Astrocyte (in vitro differentiated cells and primary cell): Measurements from ENCODE around the gene NUP62. TPM values are rescaled to one million over a fixed set of nuclear protein-coding genes. Genes with fewer than 3 reads are reported as not detected.
A peak's percentile ranks its signal among the peaks of the same experiment; 100 is the strongest.

ENCODE experiments used
- DNase-seq: peaks from one replicate; pipeline ENCODE4 v3.0.0-alpha.2; 2010; ENCODE audit warnings: low read depth
- FAIRE-seq: peaks from 2 replicates; lab custom pipeline; 2011; peaks lifted over from hg19 to GRCh38; lab: Jason Lieb, UNC
- H2AFZ ChIP-seq: 2 replicates; pipeline ENCODE4 v1.6.0; 2012; ENCODE audit warnings: low read depth, low read length, inconsistent platforms
- H3K27ac ChIP-seq: 2 replicates; pipeline ENCODE4 v1.5.1; 2011; ENCODE audit warnings: low read depth, low read length, inconsistent platforms
- H3K27me3 ChIP-seq: 2 replicates; pipeline ENCODE4 v1.6.0; 2011; ENCODE audit warnings: low read length, inconsistent platforms; ENCODE audit not compliant: insufficient read depth
- H3K36me3 ChIP-seq: 2 replicates; pipeline ENCODE4 v1.5.1; 2011; ENCODE audit warnings: low read length, inconsistent platforms; ENCODE audit not compliant: insufficient read depth
- H3K4me1 ChIP-seq: 2 replicates; pipeline ENCODE4 v1.5.1; 2011; ENCODE audit warnings: low read length, inconsistent platforms; ENCODE audit not compliant: insufficient read depth
- H3K4me2 ChIP-seq: 2 replicates; pipeline ENCODE4 v1.6.0; 2012; ENCODE audit warnings: low read length, inconsistent platforms
- H3K4me3 ChIP-seq: 2 replicates; pipeline ENCODE4 v1.5.1; 2011; ENCODE audit warnings: low read depth, mild to moderate bottlenecking, low read length, inconsistent platforms; ENCODE audit not compliant: insufficient read depth
- H3K79me2 ChIP-seq: 2 replicates; pipeline ENCODE4 v1.6.0; 2012; ENCODE audit warnings: mild to moderate bottlenecking, low read length, inconsistent platforms; ENCODE audit not compliant: insufficient read depth
- H3K9ac ChIP-seq: 2 replicates; pipeline ENCODE4 v1.6.0; 2012; ENCODE audit warnings: mild to moderate bottlenecking, low read length, inconsistent platforms
- H3K9me3 ChIP-seq: 2 replicates; pipeline ENCODE4 v1.5.1; 2012; ENCODE audit warnings: low read depth, mild to moderate bottlenecking, low read length, inconsistent platforms; ENCODE audit not compliant: insufficient read depth
- H4K20me1 ChIP-seq: 2 replicates; pipeline ENCODE4 v1.6.0; 2012; ENCODE audit warnings: low read length, inconsistent platforms; ENCODE audit not compliant: insufficient read depth
- H3K27ac Mint-ChIP-seq: one replicate; pipeline ENCODE4 v1.8.0; 2021; ENCODE audit warnings: mild to moderate bottlenecking, mixed read lengths; ENCODE audit not compliant: unreplicated experiment
- H3K27me3 Mint-ChIP-seq: one replicate; pipeline ENCODE4 v1.8.0; 2021; ENCODE audit warnings: low read depth, mixed read lengths; ENCODE audit not compliant: unreplicated experiment
- H3K36me3 Mint-ChIP-seq: one replicate; pipeline ENCODE4 v1.8.0; 2021; ENCODE audit warnings: low read depth, mixed read lengths; ENCODE audit not compliant: unreplicated experiment
- H3K4me1 Mint-ChIP-seq: one replicate; pipeline ENCODE4 v1.8.0; 2021; ENCODE audit warnings: low read depth, mixed read lengths; ENCODE audit not compliant: unreplicated experiment
- H3K4me3 Mint-ChIP-seq: one replicate; pipeline ENCODE4 v1.8.0; 2021; ENCODE audit warnings: mild to moderate bottlenecking, moderate library complexity, mixed read lengths; ENCODE audit not compliant: unreplicated experiment
- H3K9me3 Mint-ChIP-seq: one replicate; pipeline ENCODE4 v1.8.0; 2021; ENCODE audit warnings: mild to moderate bottlenecking, mixed read lengths; ENCODE audit not compliant: unreplicated experiment
- CTCF ChIP-seq: IDR thresholded peaks from 2 replicates; pipeline ENCODE4 v1.5.1; 2011; ENCODE audit warnings: low read depth, mild to moderate bottlenecking, inconsistent platforms, low read length, moderate library complexity; ENCODE audit not compliant: insufficient read depth
- EZH2 ChIP-seq: IDR thresholded peaks from 2 replicates; pipeline ENCODE4 v1.6.1; 2012; ENCODE audit warnings: mild to moderate bottlenecking, low read length, inconsistent platforms; ENCODE audit not compliant: insufficient read depth
- total RNA-seq: library from RNA; stranded (reverse); gene quantifications from 2 replicates; pipeline ENCODE4 v1.2.1, GENCODE V29; 2021

NUP62 gene
- total RNA-seq, 1 donor from 2014 or later = 49.5 TPM

- H3K27ac Mint-ChIP-seq = peak overlapping the region; percentile 38
- no peak for FAIRE-seq
- no peak overlapping the region for H3K4me2 ChIP-seq
- peaks cover 4% of the 10 kb centered on the region for H3K36me3 ChIP-seq
- no peak overlapping the region for H3K27ac ChIP-seq
- H2AFZ ChIP-seq = no peak overlapping the region
- no peak overlapping the region for H3K4me3 ChIP-seq
- H3K9me3 ChIP-seq = no peaks in the 10 kb centered on the region
- peak overlapping the region; percentile 62 for H3K4me3 Mint-ChIP-seq
- no peak for TF ChIP-seq EZH2
- no peak for TF ChIP-seq CTCF
- H3K27me3 Mint-ChIP-seq = no peaks in the 10 kb centered on the region
- peaks cover 4% of the 10 kb centered on the region for H4K20me1 ChIP-seq
- peaks cover 13% of the 10 kb centered on the region for H3K36me3 Mint-ChIP-seq
- peaks cover 61% of the 10 kb centered on the region for H3K79me2 ChIP-seq
- no peaks in the 10 kb centered on the region for H3K27me3 ChIP-seq
- no peak for DNase-seq
- peaks cover 32% of the 10 kb centered on the region for H3K4me1 ChIP-seq
- H3K9ac ChIP-seq = no peak overlapping the region
- H3K4me1 Mint-ChIP-seq = peaks cover 6% of the 10 kb centered on the region
- no peaks in the 10 kb centered on the region for H3K9me3 Mint-ChIP-seq
Observed at GRCh38 chr19:49873834-49874233, 55.5 kb downstream of the NUP62 start.

- H3K36me3 Mint-ChIP-seq = peaks cover 13% of the 10 kb centered on the region
- peaks cover 6% of the 10 kb centered on the region for H3K4me1 Mint-ChIP-seq
- H3K4me2 ChIP-seq = no peak overlapping the region
- DNase-seq = no peak
- H3K9ac ChIP-seq = no peak overlapping the region
- no peaks in the 10 kb centered on the region for H3K27me3 ChIP-seq
- no peaks in the 10 kb centered on the region for H3K9me3 Mint-ChIP-seq
- no peak overlapping the region for H2AFZ ChIP-seq
- H3K27ac Mint-ChIP-seq = no peak overlapping the region
- peaks cover 4% of the 10 kb centered on the region for H3K36me3 ChIP-seq
- FAIRE-seq = no peak
- H3K9me3 ChIP-seq = no peaks in the 10 kb centered on the region
- H3K4me1 ChIP-seq = peaks cover 29% of the 10 kb centered on the region
- H3K4me3 Mint-ChIP-seq = no peak overlapping the region
- H4K20me1 ChIP-seq = no peaks in the 10 kb centered on the region
- no peak overlapping the region for H3K4me3 ChIP-seq
- TF ChIP-seq CTCF (no peak), EZH2 (no peak)
- H3K79me2 ChIP-seq = peaks cover 54% of the 10 kb centered on the region
- H3K27ac ChIP-seq = no peak overlapping the region
- H3K27me3 Mint-ChIP-seq = no peaks in the 10 kb centered on the region
Observed at GRCh38 chr19:49873129-49873521, 56.2 kb downstream of the NUP62 start.

- Histone ChIP-seq H2AFZ (no peak overlapping the region), H3K79me2 (peaks cover 52% of the 10 kb centered on the region), H4K20me1 (no peaks in the 10 kb centered on the region), H3K9ac (no peak overlapping the region), H3K4me3 (no peak overlapping the region), H3K4me1 (peaks cover 30% of the 10 kb centered on the region), H3K27ac (no peak overlapping the region), H3K9me3 (no peaks in the 10 kb centered on the region), H3K4me2 (no peak overlapping the region), H3K27me3 (no peaks in the 10 kb centered on the region), H3K36me3 (peaks cover 4% of the 10 kb centered on the region)
- FAIRE-seq = no peak
- no peak for TF ChIP-seq CTCF
- no peak for TF ChIP-seq EZH2
- Mint-ChIP-seq H3K9me3 (no peaks in the 10 kb centered on the region), H3K36me3 (peaks cover 14% of the 10 kb centered on the region), H3K27ac (peak overlapping the region; percentile 34), H3K4me3 (peak overlapping the region; percentile 60), H3K27me3 (no peaks in the 10 kb centered on the region), H3K4me1 (peaks cover 6% of the 10 kb centered on the region)
- DNase-seq = no peak
Observed at GRCh38 chr19:49872245-49873128, 56.8 kb downstream of the NUP62 start.
